ENCODE data around the gene TM7SF2.
"Not testable (repeated sequence)": the region's sequence is repeated elsewhere in the genome, so short reads cannot be mapped to it uniquely, and the experiment has no call there.

Gene TM7SF2

GRCh38 chr11:65134240-65134951 is 22.7 kb downstream of the TM7SF2 start, which contains the start of gene SYVN1:
SYVN1 (minus strand) TSS chr11:65134519; CDS start chr11:65133601, 918 bp downstream.
- peaks cover 44 to 53% of the 10 kb centered on the region in 2 donors for H3K36me3 Mint-ChIP-seq
- DNase-seq (peak; percentile 91), ATAC-seq (replicated peaks) (peak; percentile 78 to 79)
- H3K4me3 Mint-ChIP-seq = peak within 1 kb of the TSS; percentile 98
- no peaks in the 10 kb centered on the region for H3K9me3 Mint-ChIP-seq
- peaks cover 47 to 74% of the 10 kb centered on the region in 2 donors for H3K4me1 Mint-ChIP-seq
- H3K27me3 Mint-ChIP-seq = no peaks in the 10 kb centered on the region
- peak within 1 kb of the TSS; percentile 100 for H3K27ac Mint-ChIP-seq

GRCh38 chr11:65134952-65135632 is 23.4 kb downstream of the TM7SF2 start:
- peaks cover 37 to 47% of the 10 kb centered on the region in 2 donors for H3K36me3 Mint-ChIP-seq

GRCh38 chr11:65135633-65136145 is 24.0 kb downstream of the TM7SF2 start:
- ATAC-seq (replicated peaks) = no peak

More at GRCh38 chr11:65134952-65135632, 23.4 kb downstream of the TM7SF2 start:
- Mint-ChIP-seq H3K27me3 (no peaks in the 10 kb centered on the region), H3K9me3 (no peaks in the 10 kb centered on the region), H3K4me3 (peak overlapping the region; percentile 98), H3K27ac (peak overlapping the region; percentile 100), H3K4me1 (peaks cover 42 to 67% of the 10 kb centered on the region in 2 donors)
- DNase-seq = peak; percentile 82
- peak; percentile 78 to 80 for ATAC-seq (replicated peaks)

DNA sequence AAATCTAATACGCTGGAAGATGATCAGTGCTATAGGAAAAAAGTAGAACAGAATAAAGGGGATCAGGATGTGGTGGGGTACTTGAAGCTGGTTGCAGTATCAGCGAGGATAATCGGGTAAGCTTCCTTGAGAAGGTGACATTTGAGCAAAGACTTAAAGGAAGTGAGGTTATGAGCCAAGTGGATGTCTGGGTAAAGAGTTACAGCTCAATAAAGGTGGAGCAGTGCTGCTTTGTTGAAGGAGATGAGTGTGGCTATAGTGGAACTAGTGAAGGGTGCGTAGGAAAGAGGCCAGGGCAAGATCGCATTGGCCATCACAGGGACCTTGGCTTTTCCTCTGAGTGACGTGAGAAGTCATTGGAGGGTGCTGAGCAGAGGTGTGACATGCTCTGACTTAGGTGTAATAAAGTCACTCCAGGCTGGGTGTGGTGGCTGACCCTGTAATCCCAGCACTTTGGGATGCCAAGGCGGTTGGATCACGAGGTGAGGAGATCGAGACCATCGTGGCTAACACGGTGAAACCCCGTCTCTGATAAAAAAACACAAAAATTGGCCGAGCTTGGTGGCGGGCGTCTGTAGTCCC is 24.9 kb downstream of the TM7SF2 start:
- Mint-ChIP-seq H3K4me1 (peaks cover 27 to 52% of the 10 kb centered on the region in 2 donors), H3K36me3 (peaks cover 27 to 34% of the 10 kb centered on the region in 2 donors), H3K27me3 (no peaks in the 10 kb centered on the region), H3K27ac (peak overlapping the region; percentile 70), H3K9me3 (no peaks in the 10 kb centered on the region), H3K4me3 (no peak overlapping the region)
- ATAC-seq (replicated peaks) (no peak), DNase-seq (no peak)

More at GRCh38 chr11:65135633-65136145, 24.0 kb downstream of the TM7SF2 start:
- peak overlapping the region; percentile 98 for H3K4me3 Mint-ChIP-seq
- H3K27me3 Mint-ChIP-seq = no peaks in the 10 kb centered on the region
- no peak for DNase-seq
- peaks cover 37 to 61% of the 10 kb centered on the region in 2 donors for H3K4me1 Mint-ChIP-seq
- H3K9me3 Mint-ChIP-seq = no peaks in the 10 kb centered on the region
- H3K27ac Mint-ChIP-seq = peak overlapping the region; percentile 100
- H3K36me3 Mint-ChIP-seq = peaks cover 32 to 41% of the 10 kb centered on the region in 2 donors

- ATAC-seq (replicated peaks) (no peak), DNase-seq (no peak)
- no peak overlapping the region for H3K27ac Mint-ChIP-seq
- H3K36me3 Mint-ChIP-seq = peaks cover 3 to 4% of the 10 kb centered on the region in 2 donors
- no peaks in the 10 kb centered on the region for H3K9me3 Mint-ChIP-seq
- H3K27me3 Mint-ChIP-seq = no peaks in the 10 kb centered on the region
- H3K4me3 Mint-ChIP-seq = no peak overlapping the region
- peaks cover 14 to 32% of the 10 kb centered on the region in 2 donors for H3K4me1 Mint-ChIP-seq
Measured at GRCh38 chr11:65141896-65142494, 30.3 kb downstream of the TM7SF2 start.

DNA sequence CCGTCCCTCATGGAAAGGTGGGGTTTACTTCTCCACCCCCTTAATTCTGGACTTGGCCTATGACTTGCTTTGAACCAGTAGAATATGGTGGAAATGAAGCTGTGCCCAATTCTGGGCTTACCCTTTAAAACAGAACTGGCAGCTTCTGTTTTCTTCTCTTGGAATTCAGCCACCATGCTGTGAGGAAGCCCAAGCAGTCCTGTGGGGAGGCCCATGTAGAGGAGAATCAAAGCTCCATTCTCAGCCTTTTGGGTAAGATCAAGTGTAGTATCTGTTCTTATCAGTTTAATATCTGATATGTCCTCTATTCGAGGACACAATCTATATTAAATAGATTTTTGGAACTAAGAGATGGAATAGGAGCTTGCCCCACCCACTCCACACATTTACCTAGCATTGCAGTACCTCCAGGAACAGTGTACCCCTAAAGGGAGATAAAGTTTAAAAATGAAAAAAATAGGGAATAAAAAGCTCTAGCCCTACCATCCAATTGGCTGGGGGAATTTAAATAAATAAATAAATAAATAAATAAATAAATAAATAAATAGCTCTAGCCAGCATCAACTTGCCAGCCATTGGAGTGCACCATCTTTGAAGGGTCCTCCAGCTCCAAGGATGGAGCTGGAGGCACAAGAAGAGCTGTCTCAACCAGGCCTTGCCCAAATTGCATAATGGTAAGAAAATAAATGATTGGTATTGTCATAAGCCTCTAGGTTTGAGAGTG is 35.8 kb downstream of the TM7SF2 start:
- no peak for DNase-seq
- no peak for ATAC-seq (replicated peaks)
- H3K4me1 Mint-ChIP-seq = peaks cover 23 to 45% of the 10 kb centered on the region in 2 donors
- no peaks in the 10 kb centered on the region for H3K9me3 Mint-ChIP-seq
- no peak overlapping the region for H3K27ac Mint-ChIP-seq
- H3K4me3 Mint-ChIP-seq = no peak overlapping the region
- H3K36me3 Mint-ChIP-seq = no peaks in the 10 kb centered on the region
- H3K27me3 Mint-ChIP-seq = no peaks in the 10 kb centered on the region

- ATAC-seq (replicated peaks) (no peak), DNase-seq (no peak)
- no peaks in the 10 kb centered on the region for H3K27me3 Mint-ChIP-seq
- no peaks in the 10 kb centered on the region for H3K36me3 Mint-ChIP-seq
- H3K4me3 Mint-ChIP-seq = no peak overlapping the region
- no peaks in the 10 kb centered on the region for H3K9me3 Mint-ChIP-seq
- H3K4me1 Mint-ChIP-seq = peaks cover 28 to 49% of the 10 kb centered on the region in 2 donors
- H3K27ac Mint-ChIP-seq = no peak overlapping the region
Measured at GRCh38 chr11:65148657-65149056, 37.0 kb downstream of the TM7SF2 start.

DNA sequence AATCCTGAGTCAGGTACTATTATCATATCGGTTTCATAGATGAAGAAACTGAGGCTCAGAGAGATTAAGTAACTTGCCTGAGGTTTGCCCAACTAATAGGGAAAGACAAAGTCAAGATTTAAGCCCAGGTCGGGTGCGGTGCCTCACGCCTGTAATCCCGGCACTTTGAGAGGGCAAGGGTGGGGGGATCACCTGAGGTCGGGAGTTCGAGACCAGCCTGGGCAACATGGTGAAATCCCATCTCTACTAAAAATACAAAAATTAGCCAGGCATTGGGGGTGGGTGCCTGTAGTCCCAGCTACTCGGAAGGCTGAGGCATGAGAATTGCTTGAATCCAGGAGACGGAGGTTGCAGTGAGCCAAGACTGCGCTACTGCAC is 38.4 kb downstream of the TM7SF2 start:
- not testable (repeated sequence) for H3K4me3 Mint-ChIP-seq; H3K9me3 Mint-ChIP-seq; H3K36me3 Mint-ChIP-seq; H3K27me3 Mint-ChIP-seq; H3K27ac Mint-ChIP-seq; DNase-seq; ATAC-seq (replicated peaks)
- H3K4me1 Mint-ChIP-seq = peaks cover 28 to 49% of the 10 kb centered on the region in 2 donors

DNA sequence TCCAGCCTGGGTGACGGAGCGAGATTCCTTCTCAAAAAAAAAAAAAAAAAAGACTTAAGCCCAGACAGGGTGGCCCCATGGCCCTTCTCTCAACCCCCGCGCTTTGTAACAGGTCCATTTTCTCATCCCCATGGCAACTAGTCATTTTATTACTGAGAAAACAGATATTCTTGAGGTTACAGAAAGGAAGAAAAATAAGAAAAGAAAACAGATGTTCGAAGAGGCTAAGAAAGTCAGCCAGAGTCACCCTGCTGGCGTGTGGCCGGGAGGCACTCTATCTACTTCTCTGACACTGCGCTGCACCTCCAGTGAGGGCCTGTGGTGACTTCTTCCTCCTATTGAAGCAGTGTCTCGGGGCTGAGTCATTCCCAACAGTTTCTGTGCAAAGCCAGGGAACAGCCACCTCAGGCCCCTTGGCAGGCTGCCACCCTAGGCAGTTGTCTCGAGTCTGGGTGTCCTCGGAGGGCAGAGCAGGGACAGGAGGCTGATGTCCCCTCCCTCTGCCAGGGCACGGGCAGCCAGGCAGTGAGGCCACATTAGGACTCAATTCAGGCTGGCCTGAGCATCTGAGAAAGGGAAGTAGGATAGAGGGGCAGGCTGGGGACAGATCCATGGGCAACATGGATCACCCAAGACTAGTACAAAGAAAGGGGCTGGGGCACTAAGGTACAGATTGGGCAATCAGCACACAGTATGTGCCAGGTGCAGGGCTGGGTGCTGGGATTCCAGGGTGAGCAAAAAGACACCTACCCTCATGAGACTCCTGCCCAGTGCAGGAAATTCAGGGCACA is 39.0 kb downstream of the TM7SF2 start:
- Mint-ChIP-seq H3K36me3 (no peaks in the 10 kb centered on the region), H3K27ac (peak overlapping the region; percentile 84), H3K9me3 (no peaks in the 10 kb centered on the region), H3K4me3 (peak overlapping the region in 1 of 2 donors; percentile 23), H3K27me3 (no peaks in the 10 kb centered on the region), H3K4me1 (peaks cover 25 to 48% of the 10 kb centered on the region in 2 donors)
- peak; percentile 46 for DNase-seq
- ATAC-seq (replicated peaks) = peak; percentile 88 to 92

DNA sequence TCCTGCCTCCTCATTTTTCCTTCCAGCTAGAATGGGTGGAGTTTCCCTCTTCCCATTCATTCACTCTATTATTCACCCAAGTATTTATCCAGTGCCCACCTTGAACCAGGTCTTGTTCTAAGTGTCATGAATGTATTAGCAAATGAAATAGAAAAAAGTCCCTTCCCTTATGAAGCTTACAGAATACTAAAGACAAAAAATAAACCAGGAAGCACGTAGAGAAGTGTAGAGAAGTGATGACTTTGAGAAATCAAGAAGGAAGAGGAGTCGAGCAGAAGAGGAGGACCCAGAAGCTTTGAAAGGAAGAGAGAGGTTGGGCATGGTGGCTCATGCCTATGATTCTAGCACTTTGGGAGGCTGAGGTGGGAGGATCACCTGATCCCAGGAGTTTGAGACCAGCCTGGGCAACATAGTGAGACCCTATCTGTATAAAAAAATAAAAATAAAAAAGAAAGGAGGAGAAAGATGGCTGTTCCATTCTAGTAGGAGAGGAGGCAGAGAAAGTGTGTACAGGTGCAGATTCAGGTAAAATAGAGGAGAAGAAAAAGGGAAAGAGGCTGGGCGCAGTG is 39.7 kb downstream of the TM7SF2 start:
- ATAC-seq (replicated peaks) (no peak), DNase-seq (no peak)
- Mint-ChIP-seq H3K4me3 (no peak overlapping the region), H3K36me3 (no peaks in the 10 kb centered on the region), H3K27me3 (no peaks in the 10 kb centered on the region), H3K9me3 (no peaks in the 10 kb centered on the region), H3K4me1 (peaks cover 20 to 41% of the 10 kb centered on the region in 2 donors), H3K27ac (peak overlapping the region; percentile 68)

GRCh38 chr11:65152122-65152521 is 40.5 kb downstream of the TM7SF2 start:
- Mint-ChIP-seq H3K9me3 (no peaks in the 10 kb centered on the region), H3K4me3 (no peak overlapping the region), H3K4me1 (peaks cover 20 to 35% of the 10 kb centered on the region in 2 donors), H3K27ac (peak overlapping the region; percentile 68), H3K36me3 (no peaks in the 10 kb centered on the region), H3K27me3 (no peaks in the 10 kb centered on the region)
- DNase-seq = no peak
- ATAC-seq (replicated peaks) = peak; percentile 10 to 43

DNA sequence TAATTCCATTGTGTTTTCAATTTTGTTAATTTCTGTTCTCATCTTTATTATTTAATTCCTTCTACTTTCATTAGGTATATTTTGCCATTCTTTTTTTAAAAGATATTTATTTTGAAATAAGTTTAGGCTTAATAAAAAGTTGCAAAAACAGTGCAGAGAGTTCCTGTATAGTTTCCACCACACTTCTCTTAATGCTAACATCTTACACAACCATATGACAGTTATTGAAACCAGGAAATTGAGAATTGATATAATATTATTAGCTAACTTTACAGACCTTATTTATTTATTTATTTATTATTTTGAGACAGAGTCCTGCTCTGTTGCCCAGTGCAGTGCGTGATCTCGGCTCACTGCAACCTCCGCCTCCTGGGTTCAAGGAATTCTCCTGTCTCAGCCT is 44.6 kb downstream of the TM7SF2 start:
- peaks cover 14 to 18% of the 10 kb centered on the region in 2 donors for H3K4me1 Mint-ChIP-seq
- no peaks in the 10 kb centered on the region for H3K27me3 Mint-ChIP-seq
- DNase-seq = no peak
- H3K36me3 Mint-ChIP-seq = no peaks in the 10 kb centered on the region
- no peak overlapping the region for H3K4me3 Mint-ChIP-seq
- no peaks in the 10 kb centered on the region for H3K9me3 Mint-ChIP-seq
- no peak for ATAC-seq (replicated peaks)
- no peak overlapping the region for H3K27ac Mint-ChIP-seq

- Mint-ChIP-seq H3K36me3 (no peaks in the 10 kb centered on the region), H3K27ac (no peak overlapping the region)
Measured at GRCh38 chr11:65156926-65157325, 45.3 kb downstream of the TM7SF2 start.

More at GRCh38 chr11:65156926-65157325, 45.3 kb downstream of the TM7SF2 start:
- H3K9me3 Mint-ChIP-seq = no peaks in the 10 kb centered on the region
- ATAC-seq (replicated peaks) = no peak
- no peak for DNase-seq
- no peaks in the 10 kb centered on the region for H3K27me3 Mint-ChIP-seq
- H3K4me1 Mint-ChIP-seq = peaks cover 9 to 11% of the 10 kb centered on the region in 2 donors
- H3K4me3 Mint-ChIP-seq = no peak overlapping the region
